ENCODE measurements around the gene ILF2. TPM values are rescaled to one million over a fixed set of nuclear protein-coding genes. Genes with fewer than 3 reads are reported as not detected.

The ILF2 gene
- polyA plus RNA-seq, 1 of the 3 experiments (the other 2 are of a cell fraction): 189 TPM

GRCh38 chr1:153612111-153612754 lies 58.6 kb downstream of the ILF2 start (continued):
- TF ChIP-seq USF2 (IDR thresholded peaks at IDR 0.05; ENCODE audit: borderline replicate concordance, low read depth, low read length) (no peak), RFX5 (IDR thresholded peaks at IDR 0.05; ENCODE audit: low read length) (no peak), NFIC (IDR thresholded peaks at IDR 0.05; ENCODE audit: borderline replicate concordance) (no peak)

Small RNAs within 50 kb of the gene (small RNA-seq; reads per million reads assigned to genes)
- gene MIR8083 (0 reads per million in 7 experiments), gene RN7SL372P (0 reads per million in 7 experiments)

Other genes starting within 250 kb of the ILF2 start
- not detected in 2 replicates for gene S100A7, start 210.3 kb downstream of the ILF2 start, polyA plus RNA-seq (2012; rRNA removed)
- gene S100A6, start 135.0 kb downstream of the ILF2 start, polyA plus RNA-seq (2012; rRNA removed): 844 and 895 TPM in 2 replicates
- 0.15 TPM in 1 of 2 replicates, not detected in the other for gene S100A5, start 130.1 kb downstream of the ILF2 start, polyA plus RNA-seq (2012; rRNA removed)
- gene S100A4, start 125.2 kb downstream of the ILF2 start, polyA plus RNA-seq (2012; rRNA removed): 24.6 and 25.4 TPM in 2 replicates
- gene S100A3, start 121.7 kb downstream of the ILF2 start, polyA plus RNA-seq (2012; rRNA removed): 11.8 and 13.1 TPM in 2 replicates
- 27.3 and 31.4 TPM in 2 replicates for gene S100A2, start 105.1 kb downstream of the ILF2 start, polyA plus RNA-seq (2012; rRNA removed)
- 512 and 521 TPM in 2 replicates for gene S100A16, start 57.9 kb downstream of the ILF2 start, polyA plus RNA-seq (2012; rRNA removed)
- 0.15 TPM in 1 of 2 replicates, not detected in the other for gene S100A14, start 54.7 kb downstream of the ILF2 start, polyA plus RNA-seq (2012; rRNA removed)
- 12.3 and 17.1 TPM in 2 replicates for gene S100A13, start 43.5 kb downstream of the ILF2 start, polyA plus RNA-seq (2012; rRNA removed)
- gene S100A1, start 42.6 kb downstream of the ILF2 start, polyA plus RNA-seq (2012; rRNA removed): 0.18 TPM in 1 of 2 replicates, not detected in the other
- gene CHTOP, start 36.9 kb downstream of the ILF2 start, polyA plus RNA-seq (2012; rRNA removed): 76.7 and 84.9 TPM in 2 replicates
- 57.6 and 61.7 TPM in 2 replicates for gene SNAPIN, start 12.3 kb downstream of the ILF2 start, polyA plus RNA-seq (2012; rRNA removed)
- gene NPR1, start 7.7 kb upstream of the ILF2 start, polyA plus RNA-seq (2012; rRNA removed): 0.05 and 0.12 TPM in 2 replicates
- 64.3 and 80.9 TPM in 2 replicates for gene INTS3, start 57.1 kb upstream of the ILF2 start, polyA plus RNA-seq (2012; rRNA removed)
- 7.6 and 9.0 TPM in 2 replicates for gene SLC27A3, start 104.4 kb upstream of the ILF2 start, polyA plus RNA-seq (2012; rRNA removed)

Data from SK-N-SH (cell line).